GM08714 (cell line): ENCODE data around the gene TMTC3.
"Not testable (repeated sequence)": the region's sequence is repeated elsewhere in the genome, so short reads cannot be mapped to it uniquely, and the experiment has no call there.

ENCODE experiments used
- H3K4me3 ChIP-seq: fragments of 200-500 bp; sonication (Bioruptor generic); 2 replicates; pipeline ENCODE4 v1.5.1; 2014; ENCODE audit warnings: mild to moderate bottlenecking, low read length, inconsistent platforms
- ZNF274 ChIP-seq: IDR thresholded peaks from 2 replicates; pipeline ENCODE4 v1.6.1; 2012; ENCODE audit warnings: mild to moderate bottlenecking, low read depth, low read length

The TMTC3 gene

DNA sequence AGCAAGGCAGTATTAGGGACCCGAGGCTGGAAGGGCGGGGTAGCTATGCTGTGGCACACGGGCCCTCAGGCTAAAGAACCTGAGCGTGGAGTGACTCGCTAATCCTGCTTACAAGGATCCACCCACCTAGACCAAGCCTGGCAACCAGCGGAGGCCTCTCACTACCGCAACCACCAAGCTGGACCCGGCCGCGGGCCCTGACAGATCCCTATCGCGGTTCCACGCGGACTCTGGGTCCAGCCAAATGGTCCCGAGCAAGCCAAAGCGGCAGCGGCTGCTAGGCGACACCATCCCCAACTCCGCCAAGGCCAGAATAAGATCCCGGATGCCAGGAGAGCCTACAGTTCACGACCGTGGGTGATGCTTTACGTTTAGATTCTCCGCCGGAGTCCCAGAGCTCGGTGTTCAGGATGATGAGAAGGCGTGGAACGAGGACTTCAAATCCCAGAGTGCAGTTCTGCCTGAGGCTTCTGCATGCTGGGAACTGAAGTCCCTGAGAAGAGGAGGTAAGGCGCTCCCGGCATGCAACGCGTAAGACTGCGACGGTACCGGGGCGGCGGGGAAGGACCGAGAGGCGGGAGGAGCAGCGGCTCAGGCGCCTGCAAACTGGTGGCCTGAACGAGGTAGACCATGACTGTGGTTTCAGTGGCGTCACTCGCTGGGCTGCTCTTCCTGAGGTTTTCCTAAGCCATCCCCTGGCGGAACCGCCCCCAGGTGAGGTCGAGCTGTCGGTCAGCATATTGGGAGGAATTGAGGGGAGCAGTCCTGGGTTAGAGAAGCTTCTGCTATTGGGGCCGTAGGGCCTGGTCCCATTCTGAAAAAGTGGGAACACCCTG lies at the start of gene TMTC3, which contains the start of gene CEP290:
Gene TMTC3 (plus strand): TSS at position 534 of the 836 bp plus-strand sequence. CDS start 6,009 bp downstream, outside the sequence.
Gene CEP290 (minus strand): TSS at position 315 of the 836 bp plus-strand sequence. CDS start 781 bp downstream, outside the sequence.
- TF ChIP-seq ZNF274: no peak

DNA sequence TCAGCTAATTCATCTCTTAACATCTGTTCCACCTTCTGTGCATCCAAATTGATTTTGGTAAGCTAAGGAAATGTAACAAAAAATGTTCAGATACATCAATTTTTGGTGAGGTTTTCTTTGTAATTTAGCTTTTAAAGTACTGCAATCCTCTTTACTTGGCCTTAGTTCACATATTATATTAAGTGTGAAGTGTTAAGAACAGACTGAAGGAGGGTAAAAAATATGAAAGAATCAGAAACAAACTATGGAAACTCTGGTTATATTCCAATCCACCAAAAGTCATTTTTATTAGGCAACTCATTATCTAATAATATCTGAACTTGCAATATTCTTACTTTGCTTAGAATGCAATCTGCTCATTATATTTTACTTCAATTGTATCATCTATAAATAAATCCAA lies 49.3 kb upstream of the TMTC3 start:
- H3K4me3 ChIP-seq: no peak overlapping the region
- no peak for TF ChIP-seq ZNF274

More for the DNA sequence above, at the start of gene TMTC3, which contains the start of gene CEP290:
- peak within 1 kb of the TSS; percentile 85 for H3K4me3 ChIP-seq

DNA sequence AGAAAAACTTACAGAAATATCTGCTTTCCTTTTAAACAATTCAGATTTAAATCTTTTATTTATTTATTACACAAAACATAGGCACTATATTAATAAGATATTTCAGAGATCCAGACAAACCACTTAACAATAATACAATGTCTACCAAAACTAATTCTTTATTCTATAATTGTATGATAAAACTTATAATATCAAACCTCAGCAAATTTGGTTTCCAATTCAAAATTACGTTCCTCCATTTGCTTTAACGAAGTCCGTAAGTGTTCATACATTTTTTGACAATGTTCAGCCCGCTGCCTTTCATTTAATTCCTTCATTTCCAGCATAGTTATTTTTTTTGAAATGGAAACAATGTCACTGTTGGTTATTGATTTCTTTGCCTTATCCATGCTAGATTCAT lies 48.5 kb upstream of the TMTC3 start:
- no peak for TF ChIP-seq ZNF274
- H3K4me3 ChIP-seq: no peak overlapping the region

DNA sequence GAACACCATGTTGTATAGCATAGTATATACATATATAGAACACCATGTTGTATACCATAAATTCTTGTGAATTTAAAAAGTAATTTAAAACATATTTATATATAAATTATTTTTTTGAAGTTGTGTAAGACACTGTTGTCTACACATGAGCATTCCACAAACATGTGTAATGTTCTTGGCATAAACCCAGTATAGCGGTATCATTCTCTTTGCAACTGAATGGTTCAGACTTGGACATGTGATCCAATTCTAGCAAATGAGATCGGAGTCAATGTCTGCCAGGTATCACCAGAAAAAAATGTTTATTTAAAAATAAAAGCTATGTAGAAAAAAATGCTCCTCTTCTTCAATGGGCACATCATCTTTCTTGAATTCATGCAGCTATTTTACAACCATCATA lies 34.1 kb upstream of the TMTC3 start:
- H3K4me3 ChIP-seq: no peak overlapping the region
- no peak for TF ChIP-seq ZNF274

DNA sequence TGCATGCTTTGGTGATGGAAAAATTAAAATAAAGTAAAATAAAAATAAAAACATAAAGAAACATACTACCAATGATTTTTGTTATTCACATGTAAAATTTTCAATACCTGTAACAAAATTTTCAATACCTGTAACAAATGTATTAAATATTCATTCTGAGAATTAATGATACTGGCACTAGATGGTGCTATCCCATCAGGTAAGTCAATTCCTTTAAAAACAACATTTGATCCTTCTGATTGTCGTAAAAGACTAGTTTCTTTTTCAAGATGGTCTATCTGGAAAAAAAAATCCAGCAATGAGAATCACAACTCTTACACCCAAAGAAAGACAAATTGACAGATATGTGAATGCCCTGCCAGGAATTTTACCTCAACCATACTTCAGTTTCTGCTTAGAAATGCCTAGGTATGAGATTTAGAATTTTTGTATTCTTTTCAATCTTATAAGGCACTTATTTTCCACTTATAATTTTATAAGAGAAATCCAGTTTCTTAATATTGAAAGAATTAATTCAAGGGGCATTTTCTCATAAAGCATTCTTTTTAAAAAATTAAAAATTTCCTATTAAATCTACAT lies 30.9 kb upstream of the TMTC3 start:
- H3K4me3 ChIP-seq: no peak overlapping the region
- no peak for TF ChIP-seq ZNF274

DNA sequence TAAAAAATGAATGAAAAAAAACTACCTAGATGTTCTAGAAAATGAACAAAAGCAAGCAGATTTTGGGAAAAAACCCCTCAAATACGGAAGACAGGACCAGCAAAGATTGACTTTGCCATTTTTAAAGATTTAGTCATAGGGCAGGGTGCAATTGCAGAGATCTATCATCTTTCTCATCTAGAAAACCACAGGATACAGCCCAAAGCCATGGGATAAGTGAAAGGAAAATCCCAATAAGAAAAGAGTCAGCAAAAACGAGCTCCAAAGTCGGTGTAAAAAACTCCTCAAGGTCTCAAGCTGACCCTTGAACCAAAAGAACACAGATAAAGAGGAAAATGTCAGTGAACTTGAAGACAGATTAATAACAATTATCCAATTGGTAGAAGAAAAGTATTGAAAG lies 28.2 kb upstream of the TMTC3 start:
- H3K4me3 ChIP-seq: no peak overlapping the region
- no peak for TF ChIP-seq ZNF274

DNA sequence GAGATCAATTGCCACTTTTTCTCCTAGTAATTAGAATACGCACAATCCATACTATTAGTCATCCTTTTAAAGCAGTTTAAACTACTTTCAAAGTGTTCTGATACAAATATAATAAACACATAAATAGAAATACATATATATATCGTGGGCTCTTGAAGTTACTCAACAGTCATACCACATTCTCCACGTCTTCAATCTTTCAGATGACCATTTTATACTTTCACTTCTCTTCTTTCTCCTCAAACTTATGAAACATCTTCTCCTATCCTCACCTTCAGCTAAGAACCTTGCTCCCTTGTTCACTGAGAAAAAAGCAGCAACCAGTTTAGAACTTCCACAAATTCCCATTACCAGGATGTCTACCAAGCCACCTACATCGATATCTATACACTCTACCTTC lies 19.4 kb upstream of the TMTC3 start:
- no peak overlapping the region for H3K4me3 ChIP-seq
- no peak for TF ChIP-seq ZNF274

DNA sequence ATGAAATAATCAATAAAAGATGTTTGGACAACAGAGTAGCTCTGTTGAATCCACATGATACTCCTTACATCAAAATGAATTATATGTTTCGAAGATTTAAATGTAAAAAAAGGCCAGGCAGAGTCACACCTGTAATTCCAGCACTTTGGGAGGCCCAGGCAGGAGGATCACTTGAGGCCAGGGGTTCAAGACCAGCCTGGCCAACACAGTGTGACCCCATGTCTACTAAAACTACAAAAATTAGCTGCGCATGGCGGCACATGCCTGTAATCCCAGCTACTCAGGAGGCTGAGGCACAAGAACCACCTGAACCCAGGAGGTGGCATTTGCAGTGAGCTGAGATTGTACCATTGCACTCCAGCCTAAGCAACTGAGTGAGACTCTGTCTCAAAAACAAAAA lies 15.0 kb upstream of the TMTC3 start:
- TF ChIP-seq ZNF274: no peak
- no peak overlapping the region for H3K4me3 ChIP-seq

DNA sequence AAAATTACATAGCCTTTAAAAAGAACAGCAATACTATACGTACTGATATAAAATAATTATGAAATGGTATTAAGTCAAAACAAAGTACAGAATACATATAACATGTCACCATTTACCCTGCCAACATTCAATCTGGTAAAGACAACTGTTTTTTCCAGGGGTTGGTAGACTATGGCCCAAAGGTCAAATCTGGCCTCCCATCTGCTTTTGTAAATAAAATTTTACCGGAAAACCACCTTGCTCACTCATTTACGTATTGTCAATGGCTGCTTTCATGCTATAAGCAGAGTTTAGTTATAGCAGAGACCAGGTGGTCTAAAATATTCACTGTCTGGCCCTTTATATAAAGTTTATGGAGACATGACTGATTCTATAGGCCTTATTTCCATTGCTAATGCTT lies 14.3 kb upstream of the TMTC3 start:
- H3K4me3 ChIP-seq: no peak overlapping the region
- TF ChIP-seq ZNF274: no peak

DNA sequence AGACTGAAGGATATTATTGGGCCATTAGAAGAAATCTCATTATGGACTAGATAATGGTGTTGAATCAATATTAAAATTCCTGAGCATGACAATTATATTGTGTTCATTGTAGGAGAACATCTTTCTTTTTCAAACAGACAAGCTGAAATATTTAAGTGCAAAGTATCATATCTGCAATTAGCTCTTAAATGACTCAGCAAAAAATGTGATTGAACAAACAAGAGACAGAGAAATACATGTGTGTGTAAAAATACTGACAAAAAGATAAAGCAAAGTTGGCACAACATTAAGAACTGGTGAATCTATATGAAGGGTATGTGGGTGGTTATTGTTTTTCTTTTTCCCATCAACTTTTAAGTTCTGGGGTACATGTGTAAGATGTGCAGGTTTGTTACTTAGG lies 9.7 kb upstream of the TMTC3 start:
- TF ChIP-seq ZNF274: no peak
- no peak overlapping the region for H3K4me3 ChIP-seq

DNA sequence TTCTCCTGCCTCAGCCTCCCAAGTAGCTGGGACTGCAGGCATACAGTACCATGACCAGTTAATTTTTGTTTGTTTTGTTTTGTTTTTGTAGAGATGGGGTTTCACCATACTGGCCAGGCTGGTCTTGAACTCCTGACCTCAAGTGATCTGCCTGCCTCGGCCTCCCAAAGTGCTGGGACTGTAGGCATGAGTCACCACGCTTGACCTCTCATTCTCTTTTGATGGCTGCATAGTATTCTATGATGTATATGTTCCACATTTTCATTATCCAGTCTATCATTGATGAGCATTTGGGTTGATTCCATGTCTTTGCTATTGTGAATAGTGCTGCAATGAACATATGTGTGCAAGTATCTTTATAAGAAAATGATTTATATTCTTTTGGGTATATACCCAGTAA lies 8.9 kb upstream of the TMTC3 start:
- not testable (repeated sequence) for H3K4me3 ChIP-seq

DNA sequence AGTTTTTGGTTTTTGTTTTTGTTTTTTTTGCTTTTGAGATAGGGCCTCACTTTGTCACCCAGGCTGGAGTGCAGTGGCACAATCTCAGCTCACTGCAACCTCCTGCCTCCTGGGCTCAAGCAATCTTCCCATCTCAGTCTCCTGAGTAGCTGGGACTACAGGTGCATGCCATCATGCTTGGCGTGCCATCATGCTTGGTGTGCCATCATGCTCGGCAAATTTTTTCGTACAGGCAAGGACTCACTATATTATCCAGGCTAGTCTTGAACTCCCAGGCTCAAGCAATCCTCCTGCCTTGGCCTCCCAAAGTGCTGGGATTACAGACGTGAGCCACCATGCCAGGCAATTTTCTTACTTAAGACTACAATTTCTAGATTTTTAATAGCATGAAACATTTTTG lies 2.4 kb upstream of the TMTC3 start:
- not testable (repeated sequence) for H3K4me3 ChIP-seq

DNA sequence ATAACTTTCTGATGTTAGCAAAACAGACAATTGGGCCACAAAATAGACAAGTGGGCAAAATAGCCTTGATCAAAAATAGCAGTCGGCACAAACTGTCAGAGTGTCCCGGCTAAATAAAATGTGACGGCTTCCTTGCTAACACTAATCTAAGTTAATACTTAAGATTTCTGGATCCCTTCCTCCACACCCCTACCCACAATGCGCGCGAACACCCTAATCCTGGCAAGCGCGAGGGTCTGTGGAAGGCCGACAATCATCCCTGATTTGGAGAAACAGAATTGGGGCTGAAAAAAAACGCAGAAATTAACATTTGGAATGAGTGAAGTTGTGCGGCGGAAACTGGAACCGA lies 708 bp upstream of the TMTC3 start:
- peak overlapping the region; percentile 81 for H3K4me3 ChIP-seq
- TF ChIP-seq ZNF274: no peak

DNA sequence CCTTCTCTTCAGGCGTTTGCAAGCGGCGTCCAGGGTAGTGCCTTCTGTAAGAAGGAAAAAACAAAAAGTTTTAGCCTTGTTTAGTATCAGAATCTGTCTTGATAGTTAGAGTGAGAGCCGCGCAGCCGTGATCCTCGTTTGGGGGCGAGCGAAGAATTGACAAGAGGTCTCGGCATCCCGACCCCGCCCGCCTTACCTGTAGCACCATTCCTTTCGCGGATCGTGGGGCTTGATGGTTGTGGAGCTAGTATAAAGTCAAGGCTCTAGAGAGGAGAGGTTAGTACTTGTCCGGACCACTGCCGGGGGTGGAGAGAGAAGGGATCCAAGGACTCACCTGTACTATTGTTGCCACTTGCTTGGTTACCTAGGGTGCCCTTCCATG lies 494 bp downstream of the TMTC3 start:
- no peak for TF ChIP-seq ZNF274
- H3K4me3 ChIP-seq: peak overlapping the region; percentile 85

DNA sequence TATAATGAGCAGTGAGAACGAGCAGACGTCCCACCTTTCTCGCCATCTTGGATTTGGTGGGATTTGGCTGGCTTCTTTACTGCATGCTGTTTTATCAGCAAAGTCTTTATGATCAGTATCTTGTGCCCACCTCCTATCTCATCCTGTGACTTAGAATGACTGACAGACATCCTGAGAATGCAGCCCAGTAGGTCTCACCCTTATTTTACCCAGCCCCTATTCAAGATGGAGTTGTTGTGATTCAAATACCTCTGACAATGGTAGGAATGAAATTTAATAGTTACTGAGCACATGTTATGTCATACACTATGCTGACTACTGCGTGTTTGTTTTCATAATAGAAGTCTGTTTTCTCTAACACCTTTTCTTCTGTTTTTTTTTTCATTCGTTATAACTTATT lies 1.9 kb downstream of the TMTC3 start:
- TF ChIP-seq ZNF274: no peak
- H3K4me3 ChIP-seq: no peak overlapping the region

DNA sequence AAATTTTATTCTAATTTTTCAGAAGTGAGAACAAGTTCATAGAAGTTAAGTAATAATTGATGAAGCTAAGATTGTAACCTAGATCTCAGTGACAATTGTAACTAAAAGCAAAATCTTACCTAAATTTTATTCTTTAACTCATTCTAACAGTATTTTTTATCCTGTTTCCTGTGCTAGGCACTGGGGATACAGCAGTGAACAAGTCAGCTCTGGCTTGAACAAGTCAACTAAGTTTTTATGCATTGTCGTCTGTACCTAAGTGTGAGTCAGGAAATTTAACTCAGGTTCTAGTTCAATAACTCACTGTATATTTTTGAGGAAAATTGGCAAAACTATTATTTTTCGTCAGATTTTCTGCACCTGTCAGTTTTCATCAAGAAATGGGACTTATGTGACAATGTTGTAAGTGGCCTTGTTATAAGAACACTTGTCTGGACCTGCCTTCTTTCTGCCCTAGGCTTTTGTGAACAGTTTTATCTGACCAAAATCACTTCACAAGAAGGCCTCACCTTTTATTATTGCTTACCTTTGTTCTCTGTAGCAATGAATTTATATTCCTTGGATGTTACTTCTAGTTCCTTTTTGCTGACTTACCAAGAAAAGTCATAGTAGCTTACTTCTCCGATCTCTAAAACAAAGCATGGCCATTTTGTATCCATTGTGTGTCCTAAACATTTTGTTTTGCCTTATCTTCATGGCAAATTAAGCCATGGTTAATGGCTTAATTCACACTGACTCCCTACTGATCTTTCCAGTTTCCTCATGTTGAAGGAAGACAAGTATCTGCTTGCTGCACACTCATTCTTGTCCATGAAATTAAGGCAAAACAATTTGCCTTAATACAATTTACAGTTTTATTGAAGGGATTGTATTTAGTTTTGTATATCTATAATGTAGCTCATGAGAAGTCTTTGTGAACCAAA lies 2.7 kb downstream of the TMTC3 start:
- no peak overlapping the region for H3K4me3 ChIP-seq
- TF ChIP-seq ZNF274: no peak
